ENCODE results near the gene SFXN5. TPM values are rescaled to one million over a fixed set of nuclear protein-coding genes. Genes with fewer than 3 reads are reported as not detected.

The SFXN5 gene
- polyA plus RNA-seq, 3 donors: 5.9 to 28.6 (median 9.5) TPM

- Mint-ChIP-seq H3K27ac (peak overlapping the region in 2 of 7 donors; percentile 38 to 40), H3K4me3 (peak overlapping the region in 1 of 2 donors; percentile 7), H3K27me3 (ENCODE audit: low read depth in 3 of 3) (no peaks in the 10 kb centered on the region), H3K9me3 (no peaks in the 10 kb centered on the region), H3K36me3 (peaks cover 57 to 73% of the 10 kb centered on the region in 2 donors), H3K4me1 (peaks cover 42% of the 10 kb centered on the region)
- Histone ChIP-seq H3K79me2 (ENCODE audit: insufficient read depth, low read length) (no peaks in the 10 kb centered on the region), H3K27ac (ENCODE audit: low read depth in 1 of 2, low read length in 2 of 2) (no peak overlapping the region), H4K20me1 (ENCODE audit: insufficient read depth, low read length) (no peaks in the 10 kb centered on the region), H3K27me3 (ENCODE audit: control insufficient read depth in 2 of 2, insufficient read depth in 2 of 2, low read length in 2 of 2) (no peaks in the 10 kb centered on the region), H3K9ac (ENCODE audit: insufficient read depth, low read length, poor library complexity, severe bottlenecking) (no peak overlapping the region), H3K4me1 (ENCODE audit: control insufficient read depth in 1 of 2, insufficient read depth in 2 of 2, low read length in 2 of 2) (peaks cover 25 to 32% of the 10 kb centered on the region in 2 donors), H3K36me3 (replicated peaks in 1 of 2; ENCODE audit: control insufficient read depth in 1 of 2, insufficient read depth in 2 of 2, low read length in 2 of 2) (peaks cover 47 to 58% of the 10 kb centered on the region in 2 donors), H2AFZ (ENCODE audit: insufficient read depth, low read depth, low read length, poor library complexity, severe bottlenecking) (no peak overlapping the region), H3K9me3 (replicated peaks in 1 of 2; ENCODE audit: control insufficient read depth in 1 of 2, insufficient read depth in 1 of 2, low read length in 2 of 2) (no peaks in the 10 kb centered on the region), H3K4me3 (replicated peaks in 1 of 3; ENCODE audit: low read depth in 2 of 3, low read length in 3 of 3) (no peak overlapping the region), H3K4me2 (replicated peaks; ENCODE audit: extremely low read depth, low read length, poor library complexity, severe bottlenecking) (no peak overlapping the region)
- no peak for TF ChIP-seq CTCF (IDR thresholded peaks at IDR 0.05)
- 94% methylated on average over 11 of the region's 11 CpGs for WGBS (ENCODE audit: insufficient coverage)
- intact Hi-C loops (cut with micrococcal nuclease): no loop called here
- no peak for DNase-seq
Measured at GRCh38 chr2:72982781-72983499, 88.6 kb downstream of the SFXN5 start.

DNA sequence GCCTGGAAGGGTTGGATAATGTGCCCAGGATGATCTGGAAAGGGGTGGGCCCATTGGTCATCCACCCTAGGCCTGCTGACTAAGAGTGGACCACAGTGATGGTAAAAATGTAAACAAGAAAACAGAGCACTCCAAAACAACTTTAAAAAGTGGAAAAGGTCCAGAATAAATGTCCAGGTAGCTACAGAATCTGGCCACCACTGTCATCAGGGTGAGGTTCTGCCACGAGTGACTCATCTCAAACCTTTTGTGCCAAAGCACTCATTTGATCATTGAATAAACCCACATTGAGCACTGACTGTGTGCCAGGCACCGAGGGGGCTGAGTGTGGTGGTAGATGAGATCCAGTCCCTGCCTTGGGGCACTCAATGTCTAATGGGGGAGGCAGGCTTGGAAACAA, 89.3 kb downstream of the SFXN5 start:
- Histone ChIP-seq H3K4me1 (ENCODE audit: control insufficient read depth in 1 of 2, insufficient read depth in 2 of 2, low read length in 2 of 2) (peaks cover 25 to 32% of the 10 kb centered on the region in 2 donors), H3K27me3 (ENCODE audit: control insufficient read depth in 2 of 2, insufficient read depth in 2 of 2, low read length in 2 of 2) (no peaks in the 10 kb centered on the region), H4K20me1 (ENCODE audit: insufficient read depth, low read length) (no peaks in the 10 kb centered on the region), H3K9me3 (replicated peaks in 1 of 2; ENCODE audit: control insufficient read depth in 1 of 2, insufficient read depth in 1 of 2, low read length in 2 of 2) (no peaks in the 10 kb centered on the region), H3K9ac (ENCODE audit: insufficient read depth, low read length, poor library complexity, severe bottlenecking) (no peak overlapping the region), H3K27ac (ENCODE audit: low read depth in 1 of 2, low read length in 2 of 2) (no peak overlapping the region), H2AFZ (ENCODE audit: insufficient read depth, low read depth, low read length, poor library complexity, severe bottlenecking) (no peak overlapping the region), H3K4me3 (replicated peaks in 1 of 3; ENCODE audit: low read depth in 2 of 3, low read length in 3 of 3) (no peak overlapping the region), H3K79me2 (ENCODE audit: insufficient read depth, low read length) (no peaks in the 10 kb centered on the region), H3K4me2 (replicated peaks; ENCODE audit: extremely low read depth, low read length, poor library complexity, severe bottlenecking) (no peak overlapping the region), H3K36me3 (replicated peaks in 1 of 2; ENCODE audit: control insufficient read depth in 1 of 2, insufficient read depth in 2 of 2, low read length in 2 of 2) (peaks cover 42 to 51% of the 10 kb centered on the region in 2 donors)
- Mint-ChIP-seq H3K9me3 (peaks cover 0 to 4% (median 0%) of the 10 kb centered on the region in 7 donors), H3K36me3 (peaks cover 50 to 71% of the 10 kb centered on the region in 2 donors), H3K27me3 (ENCODE audit: low read depth in 3 of 3) (no peaks in the 10 kb centered on the region), H3K27ac (peak overlapping the region in 1 of 7 donors; percentile 40), H3K4me1 (peaks cover 47% of the 10 kb centered on the region), H3K4me3 (no peak overlapping the region)
- WGBS (ENCODE audit: insufficient coverage): 100% methylated on average over 1 of the region's 2 CpGs
- no peak for DNase-seq
- intact Hi-C loops (cut with micrococcal nuclease): no loop called here
- no peak for TF ChIP-seq CTCF (IDR thresholded peaks at IDR 0.05)
